ENCODE data around the gene TOP3A.

Gene TOP3A

GRCh38 chr17:18256351-18256750 lies 58.4 kb downstream of the TOP3A start:
- no peak for DNase-seq (ENCODE audit: extremely low read depth in 1 of 2, low read depth in 1 of 2)

- no peak for DNase-seq (ENCODE audit: extremely low read depth in 1 of 2, low read depth in 1 of 2)
Measured at GRCh38 chr17:18254888-18255649, 59.7 kb downstream of the TOP3A start.

- no peak for DNase-seq (ENCODE audit: extremely low read depth in 1 of 2, low read depth in 1 of 2)
Measured at GRCh38 chr17:18253947-18254821, 60.6 kb downstream of the TOP3A start.

GRCh38 chr17:18253187-18253884 lies 61.5 kb downstream of the TOP3A start:
- DNase-seq (ENCODE audit: extremely low read depth in 1 of 2, low read depth in 1 of 2) = no peak

GRCh38 chr17:18252160-18252559 lies 62.6 kb downstream of the TOP3A start:
- DNase-seq (ENCODE audit: extremely low read depth in 1 of 2, low read depth in 1 of 2) = no peak

GRCh38 chr17:18251204-18251603 lies 63.6 kb downstream of the TOP3A start:
- no peak for DNase-seq (ENCODE audit: extremely low read depth in 1 of 2, low read depth in 1 of 2)

GRCh38 chr17:18250708-18251107 lies 64.1 kb downstream of the TOP3A start:
- DNase-seq (ENCODE audit: extremely low read depth in 1 of 2, low read depth in 1 of 2) = no peak

GRCh38 chr17:18250259-18250658 lies 64.5 kb downstream of the TOP3A start:
- DNase-seq (ENCODE audit: extremely low read depth in 1 of 2, low read depth in 1 of 2) = no peak

GRCh38 chr17:18248811-18249210 lies 66.0 kb downstream of the TOP3A start:
- DNase-seq (ENCODE audit: extremely low read depth in 1 of 2, low read depth in 1 of 2) = no peak

- DNase-seq (ENCODE audit: extremely low read depth in 1 of 2, low read depth in 1 of 2) = no peak
Measured at GRCh38 chr17:18248300-18248731, 66.5 kb downstream of the TOP3A start.

GRCh38 chr17:18247613-18248001 lies 67.2 kb downstream of the TOP3A start:
- no peak for DNase-seq (ENCODE audit: extremely low read depth in 1 of 2, low read depth in 1 of 2)

GRCh38 chr17:18246880-18247612 lies 67.7 kb downstream of the TOP3A start:
- peak in 1 of 2 donors; percentile 53 for DNase-seq (ENCODE audit: extremely low read depth in 1 of 2, low read depth in 1 of 2)

GRCh38 chr17:18246109-18246725 lies 68.6 kb downstream of the TOP3A start:
- DNase-seq (ENCODE audit: extremely low read depth in 1 of 2, low read depth in 1 of 2) = no peak

- DNase-seq (ENCODE audit: extremely low read depth in 1 of 2, low read depth in 1 of 2) = no peak
Measured at GRCh38 chr17:18245038-18245776, 69.6 kb downstream of the TOP3A start.

GRCh38 chr17:18241229-18241871 lies 73.4 kb downstream of the TOP3A start:
- DNase-seq (ENCODE audit: extremely low read depth in 1 of 2, low read depth in 1 of 2) = no peak

- DNase-seq (ENCODE audit: extremely low read depth in 1 of 2, low read depth in 1 of 2) = no peak
Measured at GRCh38 chr17:18240449-18240848, 74.3 kb downstream of the TOP3A start.

GRCh38 chr17:18238299-18238698 lies 76.5 kb downstream of the TOP3A start:
- DNase-seq (ENCODE audit: extremely low read depth in 1 of 2, low read depth in 1 of 2) = no peak

GRCh38 chr17:18237461-18237860 lies 77.3 kb downstream of the TOP3A start:
- DNase-seq (ENCODE audit: extremely low read depth in 1 of 2, low read depth in 1 of 2) = no peak

GRCh38 chr17:18236494-18236893 lies 78.3 kb downstream of the TOP3A start:
- DNase-seq (ENCODE audit: extremely low read depth in 1 of 2, low read depth in 1 of 2) = no peak

Data from stimulated activated CD8-positive, alpha-beta memory T cell treated with anti-CD3 and anti-CD28 coated beads, Interleukin-7, amount 100 ng/mL, for 48 hours (primary cell).